Nephron progenitor cell (in vitro differentiated cells): ENCODE results near the gene PRRC2A.

ENCODE experiments used
- DNase-seq: peaks from one replicate; pipeline ENCODE4 v3.0.0; 2021
- H3K27ac Mint-ChIP-seq: 2 replicates; pipeline ENCODE4 v1.8.0; 2021; ENCODE audit warnings: mild to moderate bottlenecking, moderate library complexity, mixed read lengths
- H3K27me3 Mint-ChIP-seq: 2 replicates; pipeline ENCODE4 v1.8.0; 2021; ENCODE audit warnings: mild to moderate bottlenecking, low read depth, mixed read lengths; ENCODE audit not compliant: poor library complexity
- H3K36me3 Mint-ChIP-seq: 2 replicates; pipeline ENCODE4 v1.8.0; 2021; ENCODE audit warnings: low read depth, mixed read lengths
- H3K4me1 Mint-ChIP-seq: 2 replicates; pipeline ENCODE4 v1.8.0; 2021; ENCODE audit warnings: mixed read lengths
- H3K4me3 Mint-ChIP-seq: 2 replicates; pipeline ENCODE4 v1.8.0; 2021; ENCODE audit warnings: mild to moderate bottlenecking, moderate library complexity, mixed read lengths
- H3K9me3 Mint-ChIP-seq: 2 replicates; pipeline ENCODE4 v1.8.0; 2021; ENCODE audit warnings: mild to moderate bottlenecking, moderate library complexity, mixed read lengths
- CTCF ChIP-seq: fragments of 200-600 bp; sonication (generic); IDR thresholded peaks from 2 replicates; pipeline ENCODE4 v1.5.0; 2021; ENCODE audit warnings: antibody characterized with exemption

Gene PRRC2A

DNA sequence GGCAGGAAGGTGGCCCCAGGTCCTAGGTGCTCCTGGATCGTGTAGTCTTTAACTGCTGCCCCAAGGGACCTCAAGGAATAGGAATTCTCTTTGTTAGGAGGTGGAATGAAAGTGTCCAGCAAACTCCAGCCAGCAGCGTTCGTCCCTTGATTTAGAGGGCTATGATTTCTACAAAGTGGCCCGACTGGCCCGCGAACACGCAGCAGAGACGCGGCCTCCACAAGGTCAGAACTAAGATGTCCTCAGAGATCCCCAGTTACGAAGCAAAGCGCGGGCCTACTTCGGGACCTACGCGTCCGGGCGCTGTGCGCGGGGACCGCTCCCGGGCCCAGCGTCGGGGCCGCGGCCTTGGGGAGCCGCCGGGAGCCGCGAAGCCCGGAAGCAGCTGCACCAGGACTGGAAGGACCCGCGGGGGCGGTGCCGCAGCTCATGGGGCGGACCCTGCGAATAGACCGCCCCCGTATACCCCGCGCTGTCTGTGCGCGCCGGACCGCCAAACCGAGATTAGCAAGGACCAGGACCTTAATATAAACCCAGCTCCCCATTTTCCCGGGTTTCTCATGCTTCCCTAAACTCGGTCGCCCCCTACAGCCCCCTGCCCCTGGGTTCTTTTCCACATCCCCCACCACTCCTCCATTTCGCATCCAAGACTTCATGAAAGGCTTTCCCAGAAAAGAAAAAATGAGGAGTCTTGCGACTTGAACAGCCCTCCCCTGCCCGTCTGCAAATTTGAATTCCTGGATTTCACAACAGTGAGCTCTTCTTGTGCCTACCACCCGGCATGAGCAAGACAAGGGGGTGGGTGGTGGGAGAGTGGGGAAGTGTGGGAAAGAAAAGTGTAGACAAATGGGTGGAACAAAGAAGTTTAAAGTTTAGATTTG is 40.1 kb downstream of the PRRC2A start, which contains the start of gene C6orf47:
TSS of gene C6orf47 (minus strand) at position 398 of the 881 bp plus-strand sequence. CDS start 831 bp downstream, outside the sequence.
- Mint-ChIP-seq H3K9me3 (no peaks in the 10 kb centered on the region), H3K27ac (peak within 1 kb of the TSS; percentile 90), H3K36me3 (peaks cover 38% of the 10 kb centered on the region), H3K4me3 (peak within 1 kb of the TSS; percentile 86), H3K27me3 (peaks cover 4% of the 10 kb centered on the region), H3K4me1 (peaks cover 87% of the 10 kb centered on the region)
- peak; percentile 87 for DNase-seq
- no peak for TF ChIP-seq CTCF

DNA sequence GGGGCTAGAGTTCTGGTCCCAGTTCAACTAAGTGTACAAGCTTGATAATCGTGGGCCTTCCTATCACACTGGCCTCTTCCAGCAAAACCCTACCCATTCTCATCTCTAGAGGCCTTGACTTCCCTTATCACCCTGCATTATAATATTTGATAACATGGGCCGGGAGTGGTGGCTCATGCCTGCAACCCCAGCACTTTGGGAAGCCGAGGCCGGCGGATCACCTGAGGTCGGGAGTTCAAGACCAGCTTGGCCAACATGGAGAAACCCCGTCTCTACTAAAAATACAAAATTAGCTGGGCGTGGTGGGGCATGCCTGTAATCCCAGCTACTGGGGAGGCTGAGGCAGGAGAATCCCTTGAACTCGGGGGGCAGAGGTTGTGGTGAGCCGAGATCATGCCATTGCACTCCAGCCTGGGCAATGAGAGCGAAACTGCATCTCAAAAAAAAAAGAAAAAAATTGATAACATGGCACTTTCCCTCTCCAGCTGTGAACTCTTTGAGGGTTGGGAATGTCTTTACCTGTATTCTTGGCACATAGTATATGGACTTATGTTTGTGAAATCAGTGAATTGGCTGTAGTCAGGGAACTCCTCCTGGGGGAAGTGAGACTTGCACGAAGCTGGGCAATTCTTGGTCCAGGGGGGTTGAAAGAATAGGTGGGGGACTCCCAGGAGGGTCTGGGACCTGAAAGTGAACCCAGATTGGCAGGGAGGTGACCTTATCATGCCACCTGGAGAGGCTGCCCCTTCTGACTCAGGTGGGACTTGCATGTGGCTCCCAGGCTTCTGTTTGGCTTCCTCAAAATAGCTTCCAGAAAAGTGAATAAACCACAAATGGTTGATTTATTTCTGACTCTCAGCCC is 41.0 kb downstream of the PRRC2A start:
- no peak for TF ChIP-seq CTCF
- H3K27me3 Mint-ChIP-seq, result peaks cover 6% of the 10 kb centered on the region
- no peak for DNase-seq
- peaks cover 36% of the 10 kb centered on the region for H3K36me3 Mint-ChIP-seq
- peak overlapping the region; percentile 86 for H3K4me3 Mint-ChIP-seq
- peak overlapping the region; percentile 86 for H3K27ac Mint-ChIP-seq
- peaks cover 86% of the 10 kb centered on the region for H3K4me1 Mint-ChIP-seq
- H3K9me3 Mint-ChIP-seq, result no peaks in the 10 kb centered on the region

DNA sequence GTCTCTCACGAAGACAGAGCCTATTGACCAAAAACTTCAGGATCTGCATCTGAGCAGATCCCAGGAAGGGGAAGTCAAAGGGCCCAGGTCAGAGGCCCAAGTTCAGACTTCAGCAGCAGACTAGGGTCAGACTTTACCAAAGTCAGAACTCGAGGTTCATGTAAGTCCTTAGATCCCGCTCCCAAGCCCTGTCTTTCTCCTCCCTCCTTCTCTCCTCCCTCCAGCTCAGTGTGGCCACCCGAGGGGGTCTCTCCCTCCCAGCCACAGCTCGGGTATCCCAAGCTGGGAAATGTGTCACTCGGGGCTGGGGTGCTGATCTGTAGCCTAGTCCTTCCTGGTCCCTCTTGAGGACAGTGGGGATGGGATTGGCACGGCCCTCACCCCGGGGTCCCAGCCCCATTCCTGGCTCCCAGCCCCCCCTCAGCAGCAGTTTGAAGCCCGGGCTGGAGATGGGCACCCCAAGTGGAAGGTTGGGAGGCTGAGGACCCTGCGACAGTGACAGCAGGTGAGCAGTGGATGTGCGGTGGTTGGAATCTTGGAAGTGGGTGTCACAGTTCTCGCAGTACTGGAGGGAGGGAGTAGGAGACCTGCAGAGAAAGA is 41.7 kb downstream of the PRRC2A start:
- Mint-ChIP-seq H3K9me3 (no peaks in the 10 kb centered on the region), H3K4me3 (peak overlapping the region; percentile 86), H3K36me3 (peaks cover 35% of the 10 kb centered on the region), H3K4me1 (peaks cover 86% of the 10 kb centered on the region), H3K27ac (peak overlapping the region; percentile 39), H3K27me3 (peaks cover 8% of the 10 kb centered on the region)
- no peak for DNase-seq
- TF ChIP-seq CTCF, result no peak

DNA sequence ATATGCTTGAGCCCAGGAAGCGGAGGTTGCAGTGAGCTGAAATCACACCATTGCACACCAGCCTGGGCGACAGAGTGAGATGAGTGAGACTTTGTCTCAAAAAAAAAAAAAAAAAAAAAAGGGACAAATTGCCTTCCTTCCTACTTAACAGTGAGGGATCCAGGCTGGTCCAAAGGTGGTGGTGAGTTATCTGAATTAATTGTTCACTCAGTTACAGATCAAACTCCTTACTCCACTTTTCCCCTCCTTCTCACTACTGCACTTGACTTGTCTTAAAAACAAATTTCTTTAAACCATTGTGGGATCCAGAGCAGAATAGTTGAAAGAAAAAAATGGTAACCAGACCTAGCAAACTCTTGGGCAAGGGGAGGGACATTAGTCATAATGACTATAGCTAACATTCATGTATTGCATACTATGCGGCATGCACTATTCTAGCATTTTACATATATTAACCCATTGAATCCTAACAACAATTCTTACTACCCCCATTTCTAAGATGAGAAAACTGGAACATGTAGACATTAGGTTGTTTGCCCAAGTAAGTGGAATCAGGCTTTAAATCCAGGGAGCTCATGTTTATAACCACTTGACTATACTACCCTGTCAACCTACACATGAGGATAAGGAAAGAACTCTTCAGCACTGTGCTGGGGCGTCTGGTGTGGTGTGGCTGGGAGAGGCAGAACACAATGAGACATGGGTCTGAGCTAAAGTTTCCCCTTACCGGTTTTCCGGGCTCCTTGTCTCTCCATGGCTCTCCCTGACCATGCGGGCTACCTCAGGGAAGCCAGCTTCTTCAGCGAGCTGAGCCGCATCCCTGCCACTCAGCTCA is 42.8 kb downstream of the PRRC2A start:
- no peak for DNase-seq
- no peak for TF ChIP-seq CTCF
- peaks cover 81% of the 10 kb centered on the region for H3K4me1 Mint-ChIP-seq
- peak overlapping the region; percentile 96 for H3K27ac Mint-ChIP-seq
- H3K27me3 Mint-ChIP-seq, result peaks cover 8% of the 10 kb centered on the region
- peaks cover 35% of the 10 kb centered on the region for H3K36me3 Mint-ChIP-seq
- H3K9me3 Mint-ChIP-seq, result no peaks in the 10 kb centered on the region
- H3K4me3 Mint-ChIP-seq, result peak overlapping the region; percentile 93
